HL-60/S4 treated with retinoic acid at 250 ng/mL for 4 days and 3 days (cell line): ENCODE measurements around the gene SRRM2.

Experiments used
- in situ Hi-C: fragments of 300-500 bp; cut with MboI; formaldehyde crosslinking; loops from 2 replicates; pipeline ENCODE4 v1.7.0; 2022; ENCODE audit warnings: low sequenced_read_pairs

SRRM2 gene

GRCh38 chr16:2752035-2752849 lies at the start of gene SRRM2:
Gene SRRM2, plus strand, starts transcription at chr16:2752638. Its CDS starts 3,727 bp downstream, at chr16:2756365.
- in situ Hi-C loops = no loop called here

DNA sequence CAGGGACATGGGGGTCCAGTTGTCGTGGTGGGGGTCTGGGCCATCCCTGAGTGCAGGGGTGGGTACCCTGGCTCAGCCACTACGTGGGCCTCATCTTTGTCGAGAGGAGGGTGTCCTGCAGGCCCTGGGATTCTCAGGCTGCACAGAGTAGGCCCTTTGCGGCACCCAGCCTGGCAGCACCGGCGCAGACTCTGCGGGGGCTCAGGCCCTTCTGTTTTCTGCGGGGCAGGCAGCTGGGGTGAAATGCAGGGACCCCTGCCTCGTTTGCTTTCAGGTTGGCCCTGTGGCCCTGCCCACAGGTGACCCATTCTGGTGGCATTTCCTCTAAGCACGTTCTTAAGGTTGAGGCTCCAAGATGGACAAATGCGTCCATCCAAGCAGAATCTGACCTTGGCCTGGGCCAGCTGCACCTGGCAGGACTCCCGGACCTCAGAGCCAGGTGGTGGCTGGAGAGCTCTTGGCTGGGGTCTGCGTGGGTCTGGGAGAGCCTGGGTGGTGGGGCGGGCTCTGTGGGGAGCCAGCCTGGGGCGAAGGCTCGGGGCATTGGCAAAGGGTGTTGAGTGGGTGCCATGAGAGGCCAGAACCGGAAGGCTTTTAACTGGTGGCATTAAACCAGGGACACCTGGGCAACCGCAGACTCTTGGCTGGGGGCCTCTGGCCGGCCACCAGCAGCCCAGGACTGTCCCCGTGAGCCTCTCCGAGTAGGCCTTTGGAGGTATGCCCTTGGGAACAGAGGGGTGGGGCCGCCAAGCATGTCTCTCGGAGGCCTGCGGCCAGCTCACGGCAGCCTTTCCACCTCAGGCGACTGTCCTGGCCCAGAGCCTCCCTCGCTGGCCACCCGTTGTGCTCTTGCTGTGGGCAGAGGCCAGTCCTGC lies 49.3 kb upstream of the SRRM2 start:
- in situ Hi-C loops = no loop called here

- in situ Hi-C loops = no loop called here
Measured at GRCh38 chr16:2704166-2704982, 48.1 kb upstream of the SRRM2 start.

DNA sequence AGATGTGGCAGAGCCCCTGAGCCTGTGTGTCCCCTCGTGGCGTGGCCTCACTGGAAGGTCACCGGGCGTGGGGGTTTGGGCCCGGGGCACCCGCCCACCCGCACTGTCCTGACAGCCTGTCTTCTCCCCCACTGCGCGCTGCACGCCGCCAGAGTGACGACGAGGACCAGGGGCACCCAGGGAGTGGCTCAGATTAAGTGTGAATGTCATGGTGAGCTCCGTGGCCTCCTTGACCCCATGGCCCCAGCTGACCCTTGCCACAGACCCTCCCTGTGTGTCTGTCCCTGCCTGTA lies 47.5 kb upstream of the SRRM2 start:
- in situ Hi-C loops = no loop called here

GRCh38 chr16:2705351-2705750 lies 47.1 kb upstream of the SRRM2 start:
- in situ Hi-C loops = no loop called here

- in situ Hi-C loops = no loop called here
Measured at GRCh38 chr16:2706085-2706484, 46.4 kb upstream of the SRRM2 start.

GRCh38 chr16:2706611-2707311 lies 45.7 kb upstream of the SRRM2 start:
- in situ Hi-C loops = no loop called here

DNA sequence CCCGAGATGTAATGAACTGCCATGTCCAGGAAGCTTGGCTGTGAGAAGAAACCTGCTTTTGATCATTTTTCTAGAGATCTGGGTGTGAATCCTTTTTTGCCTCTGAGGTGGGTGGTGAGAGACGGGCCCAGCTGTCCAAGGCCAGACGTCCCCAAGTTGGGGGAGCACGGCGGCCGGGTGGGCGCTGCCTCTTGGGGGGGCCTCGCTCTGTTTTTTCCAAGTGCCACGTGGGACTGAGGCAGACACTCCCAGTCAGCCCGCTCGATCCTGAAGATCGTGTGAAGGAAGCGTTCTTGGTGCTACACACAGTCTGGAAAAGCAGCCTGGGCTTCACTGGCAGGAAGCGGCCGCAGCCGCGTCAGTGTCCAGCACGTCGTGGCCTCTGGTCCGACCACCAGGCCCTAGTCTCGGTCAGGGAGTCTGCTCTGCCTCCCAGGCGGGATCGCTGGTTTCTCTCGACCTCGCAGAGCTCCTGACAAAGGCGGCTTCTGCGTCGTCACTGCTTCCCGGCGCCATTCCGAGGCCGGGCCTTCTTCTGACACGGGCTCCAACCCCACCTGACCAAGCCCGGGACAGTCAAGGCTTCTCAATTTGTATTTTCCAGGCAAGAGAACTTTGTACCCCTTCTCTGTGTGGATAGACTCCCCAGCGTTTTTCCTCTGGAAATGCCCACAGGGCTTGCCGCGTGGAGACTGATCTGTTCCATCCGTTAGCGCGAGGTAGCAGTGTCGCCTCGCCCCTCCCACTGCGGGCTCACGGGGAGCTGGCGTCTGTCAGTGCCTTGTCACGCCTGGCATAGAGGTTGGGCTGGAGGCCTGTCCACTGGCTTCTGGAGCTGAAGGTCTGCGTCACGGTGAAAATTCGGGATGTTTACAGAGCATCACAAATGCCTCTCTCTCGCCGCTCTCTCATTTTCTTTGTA lies 44.8 kb upstream of the SRRM2 start:
- in situ Hi-C loops = no loop called here

DNA sequence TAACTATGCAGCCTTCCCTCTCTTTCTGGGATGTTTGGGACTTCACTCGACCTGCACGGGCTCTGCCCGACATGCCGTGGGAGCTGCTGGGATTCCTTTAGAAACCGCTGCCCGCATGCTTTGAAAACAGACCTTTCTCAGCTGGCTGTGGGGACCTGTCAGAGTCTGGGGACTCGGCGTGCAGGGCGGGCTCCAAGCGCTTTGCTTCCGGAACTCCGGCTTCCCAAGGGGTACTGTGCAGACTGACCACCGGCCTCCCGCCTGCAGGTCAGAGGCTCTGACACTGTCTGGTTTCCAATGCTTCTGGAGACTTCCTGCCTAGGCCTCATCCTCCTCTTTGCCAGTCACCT lies 44.2 kb upstream of the SRRM2 start:
- in situ Hi-C loops = no loop called here

DNA sequence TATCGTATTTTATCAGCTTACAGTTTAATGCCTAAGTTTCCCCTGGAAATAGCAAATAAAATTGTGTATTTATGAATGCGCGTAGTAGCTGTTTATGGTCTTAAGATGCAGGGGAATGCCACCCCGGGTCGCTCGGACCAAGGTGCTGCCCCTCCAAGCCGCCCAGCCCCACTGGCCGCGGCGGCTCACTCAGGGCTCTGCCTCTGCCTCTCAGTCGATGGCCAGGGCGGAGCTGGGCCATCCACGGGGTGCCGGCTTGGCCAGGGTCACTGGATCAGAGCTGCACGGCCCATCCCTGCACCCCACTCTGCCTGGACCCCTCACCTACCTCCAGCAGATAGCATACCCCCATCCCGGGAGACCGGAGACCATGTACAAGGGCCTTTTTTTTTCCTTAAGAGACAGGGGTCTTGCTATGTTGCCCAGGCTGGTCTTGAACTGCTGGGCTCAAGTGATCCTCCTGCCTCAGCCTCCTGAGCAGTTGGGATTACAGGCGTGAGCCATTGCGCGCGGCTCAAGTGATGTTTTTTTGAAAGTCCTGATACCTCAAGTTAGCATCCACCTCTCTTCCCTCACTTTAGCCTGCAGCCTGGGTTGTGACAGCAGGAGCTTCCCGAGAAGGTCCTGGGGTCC lies 43.4 kb upstream of the SRRM2 start:
- in situ Hi-C loops = no loop called here

DNA sequence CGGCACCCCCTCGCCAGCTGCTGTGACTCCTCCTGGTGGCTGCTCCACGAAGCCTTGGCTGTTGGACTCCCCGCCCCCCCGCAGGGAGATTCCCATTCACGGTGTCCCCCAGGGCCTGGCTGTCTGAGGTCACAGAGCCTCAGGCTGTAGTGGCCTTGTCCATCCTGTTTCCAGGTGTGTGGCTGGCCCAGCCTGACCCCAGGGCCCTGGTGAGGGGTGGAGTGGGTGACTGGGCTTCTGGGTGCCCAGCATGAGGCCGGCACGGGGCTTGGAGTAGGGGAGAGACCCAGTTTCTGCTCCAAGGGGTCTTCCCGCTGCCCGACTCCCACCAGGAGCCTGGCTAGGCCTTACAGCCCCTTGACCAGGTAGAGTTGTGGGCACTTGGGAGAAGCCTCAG lies 42.9 kb upstream of the SRRM2 start:
- in situ Hi-C loops = no loop called here

DNA sequence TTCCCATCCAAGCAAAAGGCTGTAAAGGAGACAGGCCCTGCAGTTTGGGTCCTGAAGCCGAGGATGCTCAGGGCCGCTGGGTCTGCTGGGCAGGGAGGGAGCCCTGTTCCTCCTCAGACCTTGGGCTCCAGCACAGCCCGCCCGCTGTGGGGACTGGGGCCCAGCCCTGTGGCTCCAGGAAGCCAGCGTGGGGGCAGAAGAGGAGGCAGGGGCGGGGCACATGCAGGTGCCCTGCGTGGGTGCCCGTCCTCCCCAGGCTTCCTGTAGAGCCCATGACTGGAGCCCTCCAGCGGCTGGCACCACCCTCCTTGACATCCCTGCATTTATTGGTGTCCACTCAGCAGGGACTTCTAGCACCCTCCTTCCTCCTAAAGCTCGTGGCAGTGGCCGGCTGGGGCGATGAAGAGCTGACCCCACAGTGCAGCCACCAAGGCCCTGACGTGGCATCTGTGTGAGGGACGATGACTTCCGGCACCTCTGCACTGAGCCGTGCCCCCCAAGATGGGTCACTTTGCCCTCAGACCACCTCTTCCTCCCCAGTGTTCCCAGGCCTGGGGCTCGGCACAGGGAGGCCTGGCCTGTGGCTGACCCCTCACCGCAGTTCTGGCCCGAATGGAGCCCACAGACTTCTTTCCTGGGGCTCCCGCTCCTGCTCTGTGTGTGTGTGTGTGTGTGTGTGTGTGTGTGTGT lies 42.3 kb upstream of the SRRM2 start:
- in situ Hi-C loops = no loop called here

- in situ Hi-C loops = no loop called here
Measured at GRCh38 chr16:2710711-2711231, 41.7 kb upstream of the SRRM2 start.

- in situ Hi-C loops = no loop called here
Measured at GRCh38 chr16:2711370-2712062, 40.9 kb upstream of the SRRM2 start.

- in situ Hi-C loops = no loop called here
Measured at GRCh38 chr16:2712063-2712441, 40.4 kb upstream of the SRRM2 start.

GRCh38 chr16:2712546-2712945 lies 39.9 kb upstream of the SRRM2 start:
- in situ Hi-C loops = no loop called here

DNA sequence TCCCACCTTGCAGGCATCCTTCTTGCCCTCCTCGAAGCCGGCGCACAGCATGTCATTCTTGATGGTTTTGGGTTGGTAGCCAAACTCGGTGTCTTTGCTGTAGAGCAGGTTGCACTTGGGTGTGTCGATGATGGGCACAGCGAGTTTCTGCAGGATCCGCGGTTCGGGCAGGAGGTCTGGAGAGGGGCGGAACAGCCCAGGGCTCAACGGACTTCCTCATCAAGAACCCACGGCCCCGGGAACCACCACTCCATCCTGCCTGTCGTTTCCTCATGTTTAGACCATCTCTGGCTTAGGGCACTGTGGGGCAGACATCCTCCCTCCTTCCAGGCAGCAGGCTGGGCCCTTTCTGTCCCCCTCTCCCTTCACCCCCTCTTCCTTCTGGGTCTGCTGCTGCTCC lies 38.9 kb upstream of the SRRM2 start:
- in situ Hi-C loops = no loop called here
